SHP77 treated with DMSO at 0.1 percent for 48 hours (cell line): ENCODE data around the gene FER.

Experiments
- DNase-seq: peaks from one replicate; lab custom pipeline; 2025; lab: John Stamatoyannopoulos, UW

Gene FER

GRCh38 chr5:109177782-109178181 is 430.1 kb downstream of the FER start:
- no peak for DNase-seq

- DNase-seq = no peak
Observed at GRCh38 chr5:109180668-109181067, 433.0 kb downstream of the FER start.

GRCh38 chr5:109186759-109187158 is 439.1 kb downstream of the FER start:
- DNase-seq = no peak

- DNase-seq = no peak
Observed at GRCh38 chr5:109191153-109191558, 443.5 kb downstream of the FER start.

GRCh38 chr5:109192027-109192426 is 444.3 kb downstream of the FER start:
- no peak for DNase-seq

- no peak for DNase-seq
Observed at GRCh38 chr5:109192555-109193281, 445.0 kb downstream of the FER start.

GRCh38 chr5:109195667-109196066 is 448.0 kb downstream of the FER start:
- no peak for DNase-seq

- DNase-seq = no peak
Observed at GRCh38 chr5:109196087-109196822, 448.6 kb downstream of the FER start.

GRCh38 chr5:109196823-109197160 is 449.1 kb downstream of the FER start:
- DNase-seq = no peak

- DNase-seq = no peak
Observed at GRCh38 chr5:109199289-109199688, 451.6 kb downstream of the FER start.

- DNase-seq = no peak
Observed at GRCh38 chr5:109199799-109200620, 452.3 kb downstream of the FER start.

GRCh38 chr5:109215040-109215439 is 467.3 kb downstream of the FER start:
- DNase-seq = no peak

GRCh38 chr5:109218818-109219217 is 471.1 kb downstream of the FER start:
- DNase-seq = no peak

GRCh38 chr5:109223531-109223930 is 475.8 kb downstream of the FER start:
- no peak for DNase-seq

GRCh38 chr5:109224276-109224882 is 476.7 kb downstream of the FER start:
- DNase-seq = no peak

GRCh38 chr5:109225716-109226625 is 478.3 kb downstream of the FER start:
- no peak for DNase-seq

GRCh38 chr5:109230369-109230768 is 482.7 kb downstream of the FER start:
- DNase-seq = no peak

GRCh38 chr5:109231331-109231730 is 483.6 kb downstream of the FER start:
- no peak for DNase-seq

GRCh38 chr5:109234381-109234780 is 486.7 kb downstream of the FER start:
- no peak for DNase-seq

GRCh38 chr5:109239456-109239855 is 491.8 kb downstream of the FER start:
- no peak for DNase-seq

- no peak for DNase-seq
Observed at GRCh38 chr5:109242518-109242917, 494.8 kb downstream of the FER start.
